Neural crest cell (in vitro differentiated cells): ENCODE data around the gene PHKB. TPM values are rescaled to one million over a fixed set of nuclear protein-coding genes. Genes with fewer than 3 reads are reported as not detected.

Experiments
- DNase-seq: peaks from one replicate; pipeline ENCODE4 v3.0.0; 2021; ENCODE audit warnings: low read depth, mixed read lengths, low spot score
- H3K27ac Mint-ChIP-seq: one replicate; pipeline ENCODE4 v1.8.0; 2021; ENCODE audit warnings: mild to moderate bottlenecking, mixed read lengths; ENCODE audit not compliant: unreplicated experiment
- H3K27me3 Mint-ChIP-seq: 2 replicates; pipeline ENCODE4 v1.8.0; 2021; ENCODE audit warnings: low read depth, mild to moderate bottlenecking, mixed read lengths
- H3K36me3 Mint-ChIP-seq: 2 replicates; pipeline ENCODE4 v1.8.0; 2021; ENCODE audit warnings: low read depth, mild to moderate bottlenecking, mixed read lengths
- H3K4me1 Mint-ChIP-seq: 2 replicates; pipeline ENCODE4 v1.8.0; 2021; ENCODE audit warnings: mixed read lengths
- H3K4me3 Mint-ChIP-seq: one replicate; pipeline ENCODE4 v1.8.0; 2021; ENCODE audit warnings: mild to moderate bottlenecking, mixed read lengths
- H3K9me3 Mint-ChIP-seq: 2 replicates; pipeline ENCODE4 v1.8.0; 2021; ENCODE audit warnings: mixed read lengths
- CTCF ChIP-seq: fragments of 200-600 bp; sonication (generic); conservative IDR thresholded peaks from 2 replicates; pipeline ENCODE4 v1.5.0; 2021; ENCODE audit warnings: antibody characterized with exemption, mild to moderate bottlenecking
- total RNA-seq: library from RNA; stranded (reverse); gene quantifications from 2 replicates; pipeline ENCODE4 v1.2.1, GENCODE V29; 2021

The PHKB gene
- total RNA-seq, 1 donor from 2014 or later = 61.2 TPM

DNA sequence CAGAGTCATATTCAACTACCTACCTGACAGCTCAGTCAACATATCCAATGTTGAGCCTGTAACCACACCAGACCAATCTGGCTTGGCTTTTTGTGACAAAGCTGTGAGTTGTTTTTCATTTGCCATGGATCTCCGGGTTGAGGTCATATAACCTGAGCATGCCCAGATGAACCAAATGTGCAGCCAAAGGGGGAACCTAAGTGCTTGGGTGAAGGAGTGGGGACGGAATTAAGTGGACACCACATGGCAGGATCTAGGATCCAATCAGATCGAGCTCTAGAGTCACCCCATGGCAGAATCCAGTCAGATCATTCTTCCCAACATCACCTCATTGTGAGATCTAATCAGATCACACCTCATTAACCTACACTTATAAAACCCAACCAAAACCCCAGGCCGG, 258.6 kb downstream of the PHKB start:
- H3K27ac Mint-ChIP-seq = no peak overlapping the region
- peaks cover 13% of the 10 kb centered on the region for H3K4me1 Mint-ChIP-seq

GRCh38 chr16:47721006-47721637, 260.0 kb downstream of the PHKB start:
- Mint-ChIP-seq H3K36me3 (no peaks in the 10 kb centered on the region), H3K27me3 (no peaks in the 10 kb centered on the region), H3K9me3 (peaks cover 2% of the 10 kb centered on the region), H3K4me3 (no peak overlapping the region), H3K27ac (no peak overlapping the region), H3K4me1 (peaks cover 13% of the 10 kb centered on the region)
- no peak for DNase-seq
- TF ChIP-seq CTCF = no peak

More for the DNA sequence above, 258.6 kb downstream of the PHKB start:
- no peaks in the 10 kb centered on the region for H3K36me3 Mint-ChIP-seq
- DNase-seq = no peak
- TF ChIP-seq CTCF = no peak
- H3K9me3 Mint-ChIP-seq = peaks cover 2% of the 10 kb centered on the region
- no peaks in the 10 kb centered on the region for H3K27me3 Mint-ChIP-seq
- H3K4me3 Mint-ChIP-seq = no peak overlapping the region

- H3K4me1 Mint-ChIP-seq = peaks cover 13% of the 10 kb centered on the region
- H3K9me3 Mint-ChIP-seq = peaks cover 2% of the 10 kb centered on the region
Measured at GRCh38 chr16:47722046-47722445, 260.9 kb downstream of the PHKB start.

GRCh38 chr16:47724115-47724785, 263.1 kb downstream of the PHKB start:
- H3K4me1 Mint-ChIP-seq = peaks cover 13% of the 10 kb centered on the region
- H3K4me3 Mint-ChIP-seq = no peak overlapping the region
- peaks cover 2% of the 10 kb centered on the region for H3K9me3 Mint-ChIP-seq
- H3K27ac Mint-ChIP-seq = no peak overlapping the region
- no peak for DNase-seq
- H3K27me3 Mint-ChIP-seq = no peaks in the 10 kb centered on the region
- TF ChIP-seq CTCF = no peak
- no peaks in the 10 kb centered on the region for H3K36me3 Mint-ChIP-seq

More at GRCh38 chr16:47722046-47722445, 260.9 kb downstream of the PHKB start:
- Mint-ChIP-seq H3K36me3 (no peaks in the 10 kb centered on the region), H3K27me3 (no peaks in the 10 kb centered on the region), H3K27ac (no peak overlapping the region), H3K4me3 (no peak overlapping the region)
- TF ChIP-seq CTCF = no peak
- DNase-seq = no peak

- Mint-ChIP-seq H3K4me3 (no peak overlapping the region), H3K27ac (no peak overlapping the region), H3K27me3 (no peaks in the 10 kb centered on the region), H3K9me3 (peaks cover 4% of the 10 kb centered on the region), H3K4me1 (peaks cover 13% of the 10 kb centered on the region), H3K36me3 (no peaks in the 10 kb centered on the region)
- TF ChIP-seq CTCF = no peak
- no peak for DNase-seq
Measured at GRCh38 chr16:47725188-47725695, 264.1 kb downstream of the PHKB start.
